Measurements from ENCODE around the gene GRID1. TPM values are rescaled to one million over a fixed set of nuclear protein-coding genes. Genes with fewer than 3 reads are reported as not detected.

The GRID1 gene
- total and polyA plus RNA-seq, 4 donors = 1.1 to 3.8 TPM; not detected in 2

GRCh38 chr10:86362586-86363183 lies 3.9 kb downstream of the GRID1 start:
- H3K9me3 ChIP-seq (ENCODE audit: control insufficient read depth, low read length) = no peaks in the 10 kb centered on the region
- intact Hi-C loops (cut with DNase I) = no loop called here
- no peaks in the 10 kb centered on the region for H3K36me3 ChIP-seq (ENCODE audit: control insufficient read depth in 1 of 2, insufficient read depth in 2 of 2, low read length in 1 of 2)
- peaks cover 0 to 3% of the 10 kb centered on the region in 2 donors for H3K4me1 ChIP-seq (ENCODE audit: control insufficient read depth in 1 of 2, insufficient read depth in 2 of 2, low read length in 2 of 2)
- H3K27ac ChIP-seq (ENCODE audit: low read depth in 1 of 2, low read length in 2 of 2) = no peak overlapping the region
- no peak for ATAC-seq (ENCODE audit: low FRiP score)
- WGBS, 2 donors = 70 to 76% methylated on average over 15 of the region's 15 CpGs
- H3K4me3 ChIP-seq (ENCODE audit: low read length in 2 of 2) = no peak overlapping the region
- peak in 1 of 2 donors; percentile 30 for DNase-seq
- H3K27me3 ChIP-seq (ENCODE audit: control insufficient read depth in 1 of 2, insufficient read depth in 2 of 2, low read length in 1 of 2) = no peaks in the 10 kb centered on the region

- Histone ChIP-seq H3K4me3 (ENCODE audit: low read length in 2 of 2) (no peak overlapping the region), H3K9me3 (ENCODE audit: control insufficient read depth, low read length) (no peaks in the 10 kb centered on the region), H3K36me3 (ENCODE audit: control insufficient read depth in 1 of 2, insufficient read depth in 2 of 2, low read length in 1 of 2) (no peaks in the 10 kb centered on the region), H3K27ac (ENCODE audit: low read depth in 1 of 2, low read length in 2 of 2) (no peak overlapping the region), H3K27me3 (ENCODE audit: control insufficient read depth in 1 of 2, insufficient read depth in 2 of 2, low read length in 1 of 2) (no peaks in the 10 kb centered on the region), H3K4me1 (ENCODE audit: control insufficient read depth in 1 of 2, insufficient read depth in 2 of 2, low read length in 2 of 2) (peaks cover 0 to 3% of the 10 kb centered on the region in 2 donors)
- DNase-seq = peak in 1 of 2 donors; percentile 27
- intact Hi-C loops (cut with DNase I) = no loop called here
- ATAC-seq (ENCODE audit: low FRiP score) = no peak
- WGBS, 2 donors = 92 to 94% methylated on average over 2 of the region's 2 CpGs
Observed at GRCh38 chr10:86362129-86362527, 4.5 kb downstream of the GRID1 start.

DNA sequence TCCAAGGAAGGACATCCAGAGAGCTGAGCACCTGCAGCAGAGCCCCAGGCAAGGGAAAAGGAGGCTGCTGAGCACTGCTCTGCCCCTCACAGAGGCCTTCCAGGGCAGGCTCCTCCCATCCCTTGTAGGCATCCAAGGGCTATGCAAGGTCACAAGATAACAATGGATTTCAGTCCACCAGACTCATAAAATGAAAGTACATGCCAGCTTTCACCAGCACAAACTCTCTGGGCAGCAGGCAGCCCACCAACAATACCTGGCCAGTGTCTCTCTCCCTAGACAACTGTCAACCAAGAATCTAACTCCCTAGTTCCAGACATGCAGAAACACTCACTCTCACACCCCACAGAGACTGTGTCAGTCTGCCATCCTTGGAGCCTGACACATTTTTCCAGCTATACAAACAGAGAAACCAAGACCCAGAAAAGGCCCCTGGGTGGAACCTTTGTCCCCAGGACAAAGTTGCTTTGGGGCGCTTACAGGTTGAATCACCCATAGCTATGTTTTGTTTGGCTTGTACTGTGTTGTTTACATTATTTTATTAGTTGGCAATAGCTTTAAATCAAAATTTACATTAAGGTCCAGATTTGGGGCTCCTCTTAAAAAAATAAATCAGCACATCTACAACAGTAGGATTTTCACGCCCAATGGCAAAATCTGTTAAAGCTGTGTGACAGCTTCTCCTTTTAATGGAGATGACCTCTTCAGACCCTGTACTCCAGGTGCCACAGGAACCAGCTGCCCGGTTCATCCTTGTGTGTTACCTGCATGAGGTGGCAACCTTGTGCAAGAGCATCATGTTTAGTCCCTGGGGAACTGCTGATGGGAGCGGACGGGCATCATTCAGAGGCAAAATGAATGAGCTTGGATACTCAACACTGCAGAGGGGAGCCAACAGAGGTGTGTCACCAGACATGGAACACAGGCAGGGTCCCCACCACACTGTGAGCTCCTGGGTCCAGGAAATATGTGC lies 5.2 kb downstream of the GRID1 start:
- H3K9me3 ChIP-seq (ENCODE audit: control insufficient read depth, low read length) = no peaks in the 10 kb centered on the region

GRCh38 chr10:86360657-86361056 lies 5.9 kb downstream of the GRID1 start:
- intact Hi-C loops (cut with DNase I) = no loop called here
- peak in 1 of 2 donors; percentile 22 for DNase-seq
- 89 to 95% methylated on average over 5 of the region's 5 CpGs for WGBS, 2 donors
- H3K27ac ChIP-seq (ENCODE audit: low read depth in 1 of 2, low read length in 2 of 2) = no peak overlapping the region
- H3K9me3 ChIP-seq (ENCODE audit: control insufficient read depth, low read length) = no peaks in the 10 kb centered on the region
- H3K4me1 ChIP-seq (ENCODE audit: control insufficient read depth in 1 of 2, insufficient read depth in 2 of 2, low read length in 2 of 2) = peaks cover 0 to 3% of the 10 kb centered on the region in 2 donors
- H3K36me3 ChIP-seq (ENCODE audit: control insufficient read depth in 1 of 2, insufficient read depth in 2 of 2, low read length in 1 of 2) = no peaks in the 10 kb centered on the region
- ATAC-seq (ENCODE audit: low FRiP score) = no peak
- no peak overlapping the region for H3K4me3 ChIP-seq (ENCODE audit: low read length in 2 of 2)
- no peaks in the 10 kb centered on the region for H3K27me3 ChIP-seq (ENCODE audit: control insufficient read depth in 1 of 2, insufficient read depth in 2 of 2, low read length in 1 of 2)

More for the DNA sequence above, 5.2 kb downstream of the GRID1 start:
- Histone ChIP-seq H3K4me1 (ENCODE audit: control insufficient read depth in 1 of 2, insufficient read depth in 2 of 2, low read length in 2 of 2) (peaks cover 0 to 3% of the 10 kb centered on the region in 2 donors), H3K27me3 (ENCODE audit: control insufficient read depth in 1 of 2, insufficient read depth in 2 of 2, low read length in 1 of 2) (no peaks in the 10 kb centered on the region), H3K27ac (ENCODE audit: low read depth in 1 of 2, low read length in 2 of 2) (no peak overlapping the region), H3K4me3 (ENCODE audit: low read length in 2 of 2) (no peak overlapping the region), H3K36me3 (ENCODE audit: control insufficient read depth in 1 of 2, insufficient read depth in 2 of 2, low read length in 1 of 2) (no peaks in the 10 kb centered on the region)
- peak; percentile 18 to 35 for DNase-seq
- WGBS, 2 donors = 94 to 95% methylated on average over 5 of the region's 5 CpGs
- no peak for ATAC-seq (ENCODE audit: low FRiP score)
- intact Hi-C loops (cut with DNase I) = no loop called here

GRCh38 chr10:86359954-86360353 lies 6.6 kb downstream of the GRID1 start:
- DNase-seq (no peak), ATAC-seq (ENCODE audit: low FRiP score) (no peak)
- no peak overlapping the region for H3K27ac ChIP-seq (ENCODE audit: low read depth in 1 of 2, low read length in 2 of 2)
- no peaks in the 10 kb centered on the region for H3K36me3 ChIP-seq (ENCODE audit: control insufficient read depth in 1 of 2, insufficient read depth in 2 of 2, low read length in 1 of 2)
- H3K4me3 ChIP-seq (ENCODE audit: low read length in 2 of 2) = no peak overlapping the region
- H3K9me3 ChIP-seq (ENCODE audit: control insufficient read depth, low read length) = no peaks in the 10 kb centered on the region
- H3K27me3 ChIP-seq (ENCODE audit: control insufficient read depth in 1 of 2, insufficient read depth in 2 of 2, low read length in 1 of 2) = no peaks in the 10 kb centered on the region
- WGBS, 2 donors = 68 to 73% methylated on average over 1 of the region's 1 CpG
- H3K4me1 ChIP-seq (ENCODE audit: control insufficient read depth in 1 of 2, insufficient read depth in 2 of 2, low read length in 2 of 2) = peaks cover 0 to 3% of the 10 kb centered on the region in 2 donors
- intact Hi-C loops (cut with DNase I) = no loop called here

DNA sequence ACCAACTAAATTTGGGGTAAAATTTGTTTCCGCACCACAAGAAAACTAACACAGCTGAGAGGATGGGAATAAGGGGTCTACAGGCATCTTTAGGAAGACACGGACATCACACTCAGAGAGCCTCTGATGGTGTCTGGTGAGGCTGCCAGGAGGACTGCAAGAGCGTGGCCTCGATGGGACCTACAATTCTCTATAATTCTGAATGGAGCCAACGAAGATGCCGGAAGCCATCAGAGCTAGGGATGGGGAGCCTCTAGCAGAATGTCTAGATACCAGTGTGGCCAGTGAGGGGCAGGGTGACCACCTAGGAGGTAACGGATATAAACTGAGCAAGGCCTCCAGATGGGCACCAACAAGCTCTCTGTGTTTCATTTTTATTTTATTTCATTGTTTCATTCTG lies 7.5 kb downstream of the GRID1 start:
- Histone ChIP-seq H3K36me3 (ENCODE audit: control insufficient read depth in 1 of 2, insufficient read depth in 2 of 2, low read length in 1 of 2) (no peaks in the 10 kb centered on the region), H3K9me3 (ENCODE audit: control insufficient read depth, low read length) (no peaks in the 10 kb centered on the region), H3K27me3 (ENCODE audit: control insufficient read depth in 1 of 2, insufficient read depth in 2 of 2, low read length in 1 of 2) (no peaks in the 10 kb centered on the region), H3K4me3 (ENCODE audit: low read length in 2 of 2) (no peak overlapping the region), H3K27ac (ENCODE audit: low read depth in 1 of 2, low read length in 2 of 2) (no peak overlapping the region), H3K4me1 (ENCODE audit: control insufficient read depth in 1 of 2, insufficient read depth in 2 of 2, low read length in 2 of 2) (peaks cover 0 to 3% of the 10 kb centered on the region in 2 donors)
- 95 to 96% methylated on average over 7 of the region's 7 CpGs for WGBS, 2 donors
- peak; percentile 29 to 57 for DNase-seq
- ATAC-seq (ENCODE audit: low FRiP score) = no peak
- intact Hi-C loops (cut with DNase I) = no loop called here

DNA sequence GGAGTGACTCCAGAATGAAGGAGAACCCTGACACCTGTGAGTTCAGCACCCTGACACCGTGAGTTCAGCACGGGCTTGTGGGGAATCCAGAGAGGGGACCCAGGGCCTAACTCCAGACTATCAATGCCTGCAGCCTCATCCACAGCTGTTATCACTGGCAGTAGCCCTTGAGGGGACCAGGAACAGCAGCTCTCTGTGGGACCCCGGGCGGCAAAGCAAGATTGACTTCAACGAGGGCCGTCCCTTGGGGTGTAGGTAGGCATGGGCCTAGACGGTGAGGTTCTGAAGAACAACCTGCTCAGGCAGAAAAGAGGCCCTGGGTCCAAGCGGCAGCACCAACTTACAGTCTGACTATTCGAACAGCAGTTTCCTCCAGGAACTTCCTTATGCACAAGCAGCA lies 8.9 kb downstream of the GRID1 start:
- no peak overlapping the region for H3K4me3 ChIP-seq (ENCODE audit: low read length in 2 of 2)
- 84 to 98% methylated on average over 9 of the region's 9 CpGs for WGBS, 2 donors
- intact Hi-C loops (cut with DNase I) = no loop called here
- peaks cover 2% of the 10 kb centered on the region for H3K9me3 ChIP-seq (ENCODE audit: control insufficient read depth, low read length)
- H3K27ac ChIP-seq (ENCODE audit: low read depth in 1 of 2, low read length in 2 of 2) = no peak overlapping the region
- DNase-seq (peak in 1 of 2 donors; percentile 54), ATAC-seq (ENCODE audit: low FRiP score) (no peak)
- H3K4me1 ChIP-seq (ENCODE audit: control insufficient read depth in 1 of 2, insufficient read depth in 2 of 2, low read length in 2 of 2) = peaks cover 0 to 3% of the 10 kb centered on the region in 2 donors
- no peaks in the 10 kb centered on the region for H3K36me3 ChIP-seq (ENCODE audit: control insufficient read depth in 1 of 2, insufficient read depth in 2 of 2, low read length in 1 of 2)
- H3K27me3 ChIP-seq (ENCODE audit: control insufficient read depth in 1 of 2, insufficient read depth in 2 of 2, low read length in 1 of 2) = no peaks in the 10 kb centered on the region

DNA sequence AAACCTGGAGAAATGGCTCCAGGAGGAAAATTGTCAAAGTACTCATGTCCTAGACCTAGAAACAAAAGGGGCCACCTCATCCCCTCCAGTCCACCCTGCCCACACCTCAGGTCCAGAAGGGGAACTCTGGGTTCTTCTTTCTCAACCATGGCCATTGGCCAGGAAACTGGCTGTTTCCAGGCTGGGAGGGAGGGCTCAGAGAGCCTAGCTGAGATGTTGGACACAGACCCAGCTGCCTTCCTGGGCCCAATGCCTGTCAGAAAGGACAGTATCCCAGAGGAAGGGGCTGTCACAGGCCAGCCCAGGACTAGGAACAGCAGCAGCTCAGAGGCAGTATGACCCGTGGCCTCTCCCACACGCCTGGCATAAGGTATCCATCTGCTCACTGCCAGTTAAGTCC lies 9.6 kb downstream of the GRID1 start:
- DNase-seq (peak in 1 of 2 donors; percentile 54), ATAC-seq (ENCODE audit: low FRiP score) (no peak)
- Histone ChIP-seq H3K36me3 (ENCODE audit: control insufficient read depth in 1 of 2, insufficient read depth in 2 of 2, low read length in 1 of 2) (no peaks in the 10 kb centered on the region), H3K4me3 (ENCODE audit: low read length in 2 of 2) (no peak overlapping the region), H3K27ac (ENCODE audit: low read depth in 1 of 2, low read length in 2 of 2) (no peak overlapping the region), H3K27me3 (ENCODE audit: control insufficient read depth in 1 of 2, insufficient read depth in 2 of 2, low read length in 1 of 2) (no peaks in the 10 kb centered on the region), H3K9me3 (ENCODE audit: control insufficient read depth, low read length) (peaks cover 3% of the 10 kb centered on the region), H3K4me1 (ENCODE audit: control insufficient read depth in 1 of 2, insufficient read depth in 2 of 2, low read length in 2 of 2) (peaks cover 0 to 3% of the 10 kb centered on the region in 2 donors)
- intact Hi-C loops (cut with DNase I) = no loop called here
- WGBS, 2 donors = 89 to 90% methylated on average over 2 of the region's 2 CpGs
